SU-DHL-6 (cell line): ENCODE data around the gene SOCS1.

Source experiments
- EZH2phosphoT487 ChIP-seq: fragments of 200-600 bp; sonication (generic), shearing (Covaris generic); conservative IDR thresholded peaks from 2 replicates; pipeline ENCODE4 v1.6.1; 2018; ENCODE audit warnings: mild to moderate bottlenecking, antibody characterized with exemption, low read length, moderate library complexity, mixed read lengths
- TF ChIP-seq, protein P1 (sequence below): fragments of 200-600 bp; sonication (generic); IDR thresholded peaks from one replicate; pipeline ENCODE4 v1.5.1; 2017; ENCODE audit warnings: antibody characterized with exemption, mild to moderate bottlenecking, low read length, moderate library complexity; ENCODE audit not compliant: insufficient read depth, poor library complexity, severe bottlenecking

DNA sequence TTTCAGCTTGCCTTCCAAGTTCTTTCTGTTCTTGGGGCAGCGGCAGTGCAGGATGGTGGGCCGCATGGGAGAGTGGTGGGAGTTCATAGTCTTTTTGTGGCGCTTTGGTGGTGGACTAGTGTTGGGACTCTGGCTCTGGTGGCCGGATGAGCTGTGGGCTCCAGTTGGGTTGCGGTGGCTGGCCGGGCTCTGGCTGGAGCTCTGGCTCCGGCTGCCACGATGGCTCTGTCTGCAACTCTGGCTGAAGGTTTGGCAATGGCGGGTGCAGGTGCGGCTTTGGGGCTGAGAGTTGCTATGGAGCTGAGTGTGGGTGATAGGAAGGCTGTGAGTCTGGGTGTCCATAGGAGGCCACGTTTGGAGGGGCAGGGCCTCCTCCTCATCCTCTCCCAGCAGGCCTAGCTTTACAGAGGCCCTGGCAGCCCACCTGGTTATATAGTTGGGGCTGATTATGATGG, 12.9 kb upstream of the SOCS1 start, which contains the start of gene TNP2:
- TF ChIP-seq, protein P1, sequence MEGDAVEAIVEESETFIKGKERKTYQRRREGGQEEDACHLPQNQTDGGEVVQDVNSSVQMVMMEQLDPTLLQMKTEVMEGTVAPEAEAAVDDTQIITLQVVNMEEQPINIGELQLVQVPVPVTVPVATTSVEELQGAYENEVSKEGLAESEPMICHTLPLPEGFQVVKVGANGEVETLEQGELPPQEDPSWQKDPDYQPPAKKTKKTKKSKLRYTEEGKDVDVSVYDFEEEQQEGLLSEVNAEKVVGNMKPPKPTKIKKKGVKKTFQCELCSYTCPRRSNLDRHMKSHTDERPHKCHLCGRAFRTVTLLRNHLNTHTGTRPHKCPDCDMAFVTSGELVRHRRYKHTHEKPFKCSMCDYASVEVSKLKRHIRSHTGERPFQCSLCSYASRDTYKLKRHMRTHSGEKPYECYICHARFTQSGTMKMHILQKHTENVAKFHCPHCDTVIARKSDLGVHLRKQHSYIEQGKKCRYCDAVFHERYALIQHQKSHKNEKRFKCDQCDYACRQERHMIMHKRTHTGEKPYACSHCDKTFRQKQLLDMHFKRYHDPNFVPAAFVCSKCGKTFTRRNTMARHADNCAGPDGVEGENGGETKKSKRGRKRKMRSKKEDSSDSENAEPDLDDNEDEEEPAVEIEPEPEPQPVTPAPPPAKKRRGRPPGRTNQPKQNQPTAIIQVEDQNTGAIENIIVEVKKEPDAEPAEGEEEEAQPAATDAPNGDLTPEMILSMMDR: no peak
- no peak for TF ChIP-seq EZH2phosphoT487
